HG03095 (cell line): ENCODE data around the gene CCND2.

Source experiments
- ATAC-seq: cut with Tn5 transposase; IDR thresholded peaks from one replicate; pipeline ENCODE4 v1.9.1; 2021; ENCODE audit warnings: moderate library complexity; ENCODE audit not compliant: unreplicated experiment

Gene CCND2

DNA sequence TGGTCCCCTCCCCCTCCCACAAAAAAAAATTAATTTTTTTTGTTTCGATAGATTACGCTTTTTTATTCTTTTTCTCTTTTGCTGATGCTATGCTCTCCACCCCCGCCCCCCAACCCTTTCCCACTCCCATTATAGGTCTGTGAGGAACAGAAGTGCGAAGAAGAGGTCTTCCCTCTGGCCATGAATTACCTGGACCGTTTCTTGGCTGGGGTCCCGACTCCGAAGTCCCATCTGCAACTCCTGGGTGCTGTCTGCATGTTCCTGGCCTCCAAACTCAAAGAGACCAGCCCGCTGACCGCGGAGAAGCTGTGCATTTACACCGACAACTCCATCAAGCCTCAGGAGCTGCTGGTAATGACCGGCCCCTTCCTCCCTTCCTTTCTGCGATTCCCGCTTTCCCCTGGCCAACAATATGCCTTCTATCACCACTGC lies 2.3 kb downstream of the CCND2 start:
- ATAC-seq: no peak

DNA sequence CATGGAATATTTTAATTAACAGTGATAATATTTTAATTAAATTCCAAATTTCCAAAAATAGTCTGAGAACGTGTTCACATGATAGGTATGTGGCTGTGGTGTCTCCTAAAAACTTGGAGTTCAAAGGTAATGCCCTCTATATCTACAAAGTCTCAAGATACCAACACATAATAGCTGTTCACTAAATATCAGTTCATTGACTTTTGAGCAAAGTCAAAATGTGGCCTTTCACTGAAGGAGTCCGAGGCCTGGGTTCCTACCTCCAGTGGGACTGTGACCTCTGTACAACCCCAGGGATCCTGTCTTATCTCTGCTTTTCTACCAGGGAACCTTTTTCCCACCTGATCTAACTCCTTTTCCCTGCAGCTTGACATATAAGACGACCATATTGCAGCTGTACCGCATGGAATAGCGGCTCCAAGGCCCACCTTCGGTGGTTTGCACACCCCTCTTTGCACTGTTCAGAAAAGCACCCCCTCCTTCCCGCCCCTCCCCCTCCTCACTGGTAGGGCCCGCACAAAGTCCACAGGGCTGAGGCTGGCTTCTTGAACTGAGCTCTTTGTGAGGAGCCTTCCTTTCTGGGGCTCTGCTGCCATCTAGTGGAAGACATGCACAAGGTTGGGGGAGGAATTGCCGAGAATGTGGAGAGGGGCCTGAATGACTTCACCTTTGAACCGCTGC lies 3.1 kb downstream of the CCND2 start:
- ATAC-seq: peak; percentile 42

GRCh38 chr12:4277205-4277543 lies 3.6 kb downstream of the CCND2 start:
- no peak for ATAC-seq

GRCh38 chr12:4277857-4278256 lies 4.3 kb downstream of the CCND2 start:
- ATAC-seq: no peak

DNA sequence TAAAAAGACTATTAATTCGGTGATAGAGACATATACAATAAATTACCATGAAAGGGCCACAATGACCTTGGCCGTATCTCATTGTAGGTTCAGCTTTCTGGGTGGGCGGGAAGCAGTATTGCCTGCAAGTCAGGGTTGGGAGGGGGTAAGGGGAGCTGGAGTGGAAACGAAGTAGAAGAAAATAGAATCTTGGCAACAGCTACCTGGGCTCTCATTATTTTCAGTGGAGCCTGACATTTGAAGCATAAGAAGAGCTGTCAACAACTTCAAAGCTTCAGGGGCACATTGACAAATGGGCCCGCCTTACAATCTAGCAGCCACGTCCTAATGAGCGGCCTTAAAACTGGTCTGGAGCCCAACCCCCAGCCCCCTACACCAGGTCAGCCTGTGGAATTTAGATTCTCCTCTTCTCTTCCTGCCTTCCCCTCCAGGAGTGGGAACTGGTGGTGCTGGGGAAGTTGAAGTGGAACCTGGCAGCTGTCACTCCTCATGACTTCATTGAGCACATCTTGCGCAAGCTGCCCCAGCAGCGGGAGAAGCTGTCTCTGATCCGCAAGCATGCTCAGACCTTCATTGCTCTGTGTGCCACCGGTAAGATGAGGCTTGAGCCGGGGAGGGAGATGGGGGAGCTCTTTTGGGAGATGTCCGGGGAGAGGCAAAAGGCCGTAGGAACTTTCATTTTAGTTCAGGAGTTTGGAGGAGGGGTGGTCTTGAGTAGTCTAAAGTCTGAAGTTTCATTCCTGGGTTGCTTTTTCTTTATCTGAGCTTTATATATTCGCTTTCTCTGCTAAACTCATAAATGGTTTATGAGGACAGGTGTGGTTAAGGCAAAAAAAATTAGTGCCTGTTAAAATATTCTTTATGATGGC lies 5.0 kb downstream of the CCND2 start:
- no peak for ATAC-seq

GRCh38 chr12:4279198-4279690 lies 5.7 kb downstream of the CCND2 start:
- ATAC-seq: no peak

DNA sequence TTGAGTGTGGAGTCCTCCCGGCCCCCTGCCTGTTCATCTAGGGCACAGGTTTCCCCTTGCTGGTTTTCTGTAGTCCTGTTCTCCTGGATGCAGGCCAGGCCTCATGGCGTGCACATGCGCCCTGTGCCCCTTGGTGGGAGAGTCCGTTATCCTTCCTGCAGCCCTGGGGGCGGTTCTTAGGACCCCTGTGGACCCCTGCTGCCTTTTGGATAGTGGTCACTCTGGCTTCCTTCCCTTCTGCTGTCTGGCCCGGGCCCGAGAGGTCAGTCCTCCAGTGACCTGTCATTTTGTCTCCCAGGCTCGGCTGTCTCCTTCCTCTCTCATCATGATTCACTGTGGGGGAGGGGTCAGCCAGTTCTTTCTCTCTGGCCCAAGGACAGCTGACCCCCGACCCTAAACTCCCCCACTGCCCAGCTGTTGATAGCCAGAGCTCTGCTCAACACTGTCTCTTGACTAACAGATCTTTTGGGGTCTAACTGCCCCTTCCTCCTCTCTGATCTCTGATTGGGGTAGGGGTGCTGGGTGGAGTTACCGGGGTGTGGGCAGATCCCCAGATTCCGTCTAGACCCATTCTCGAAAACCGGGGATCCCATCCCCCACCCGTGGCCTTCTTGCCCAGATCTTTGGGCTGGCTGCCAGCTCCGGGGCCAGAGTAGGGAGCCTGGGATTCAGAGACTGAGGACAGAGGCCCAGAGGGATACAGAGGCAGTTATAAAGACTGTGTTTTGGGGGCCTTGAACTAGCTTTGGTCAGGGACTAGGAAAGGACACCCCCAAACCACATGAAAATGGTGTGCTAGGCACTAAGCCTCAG lies 7.0 kb downstream of the CCND2 start:
- no peak for ATAC-seq

DNA sequence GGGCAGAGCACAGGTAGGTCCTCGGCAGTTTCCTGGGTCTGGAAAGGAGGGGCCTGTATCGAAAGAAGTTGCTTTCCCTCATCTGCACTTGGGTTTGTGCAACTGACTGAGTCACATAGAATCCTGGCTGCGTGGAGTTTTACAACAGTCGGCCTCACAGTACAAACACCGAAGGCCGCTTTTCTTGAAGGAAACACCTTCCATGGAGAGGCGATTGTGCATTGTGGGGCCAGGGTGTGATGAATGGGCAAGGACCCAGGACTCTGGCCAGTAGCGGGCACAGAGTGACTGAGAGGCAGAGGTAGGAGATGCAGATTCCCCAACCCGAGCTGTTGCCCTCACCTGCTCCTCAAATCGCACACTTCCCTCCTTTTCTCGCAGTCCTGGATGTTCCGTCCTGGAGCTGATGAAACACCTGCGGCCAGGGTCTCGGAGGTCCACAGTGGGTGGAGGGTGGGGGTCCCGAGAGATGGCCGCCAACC lies 7.7 kb downstream of the CCND2 start:
- no peak for ATAC-seq

DNA sequence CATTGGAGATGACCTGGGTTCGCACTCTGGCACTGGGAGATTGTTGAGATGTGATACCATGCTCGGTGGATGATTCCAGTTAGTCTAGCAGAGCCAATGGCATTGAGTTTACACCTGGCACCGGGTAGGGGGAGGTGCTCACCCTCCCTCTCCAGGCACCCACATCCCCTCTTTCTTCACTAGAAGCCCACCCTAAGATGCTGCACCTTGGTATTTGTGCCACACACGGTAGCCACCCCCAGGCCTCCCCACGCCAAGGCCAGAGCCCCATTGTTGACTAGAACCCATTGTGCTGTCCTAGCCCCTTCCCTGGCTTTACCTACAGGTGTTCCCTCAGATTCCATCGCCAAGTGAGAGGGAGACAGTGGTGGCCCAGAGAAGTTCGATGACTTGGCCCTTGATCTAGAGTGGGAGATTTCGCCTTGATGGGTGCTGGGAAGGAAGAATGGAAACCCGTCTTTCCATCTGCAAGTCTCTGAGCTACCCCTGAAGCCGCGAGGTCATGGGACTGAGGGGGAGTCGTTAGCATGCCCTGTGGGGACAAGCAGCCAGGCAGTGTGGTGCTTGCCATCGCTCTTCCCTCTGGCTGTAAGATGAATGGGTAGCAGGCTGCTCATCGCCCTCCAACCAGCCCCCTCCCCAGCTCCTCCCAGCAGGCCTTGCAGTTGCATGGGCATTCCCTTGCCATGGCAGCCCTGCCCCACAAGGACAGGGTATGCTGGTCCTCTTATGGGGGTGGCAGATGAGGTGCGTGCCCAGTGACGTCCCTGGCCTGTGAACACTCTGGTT lies 8.7 kb downstream of the CCND2 start:
- ATAC-seq: no peak

GRCh38 chr12:4282892-4283511 lies 9.4 kb downstream of the CCND2 start:
- no peak for ATAC-seq

- ATAC-seq: no peak
These were observed 10.1 kb downstream of the CCND2 start for GRCh38 chr12:4283512-4284255.

- ATAC-seq: no peak
These were observed 10.7 kb downstream of the CCND2 start for GRCh38 chr12:4284306-4284705.

- ATAC-seq: no peak
These were observed 11.5 kb downstream of the CCND2 start for GRCh38 chr12:4285070-4285469.

DNA sequence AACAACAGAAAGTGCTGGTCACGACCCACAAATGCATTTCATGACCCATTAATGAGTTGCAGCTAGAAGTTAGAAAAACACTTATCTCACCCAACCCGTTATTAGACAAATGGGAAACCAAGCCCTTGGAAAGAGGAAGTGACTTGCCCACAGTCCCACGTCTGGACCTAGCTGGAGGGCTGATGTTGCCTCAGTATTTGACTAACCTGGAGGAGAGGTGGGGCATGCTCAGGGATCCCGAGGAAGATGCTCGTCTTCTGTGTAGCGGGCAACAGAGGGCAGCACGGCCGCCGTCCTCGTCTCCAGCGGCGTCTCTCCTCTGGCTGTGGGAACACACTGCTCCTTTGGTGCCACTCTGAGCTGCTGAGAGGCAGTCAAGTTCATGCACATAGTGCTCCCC lies 12.7 kb downstream of the CCND2 start:
- no peak for ATAC-seq

DNA sequence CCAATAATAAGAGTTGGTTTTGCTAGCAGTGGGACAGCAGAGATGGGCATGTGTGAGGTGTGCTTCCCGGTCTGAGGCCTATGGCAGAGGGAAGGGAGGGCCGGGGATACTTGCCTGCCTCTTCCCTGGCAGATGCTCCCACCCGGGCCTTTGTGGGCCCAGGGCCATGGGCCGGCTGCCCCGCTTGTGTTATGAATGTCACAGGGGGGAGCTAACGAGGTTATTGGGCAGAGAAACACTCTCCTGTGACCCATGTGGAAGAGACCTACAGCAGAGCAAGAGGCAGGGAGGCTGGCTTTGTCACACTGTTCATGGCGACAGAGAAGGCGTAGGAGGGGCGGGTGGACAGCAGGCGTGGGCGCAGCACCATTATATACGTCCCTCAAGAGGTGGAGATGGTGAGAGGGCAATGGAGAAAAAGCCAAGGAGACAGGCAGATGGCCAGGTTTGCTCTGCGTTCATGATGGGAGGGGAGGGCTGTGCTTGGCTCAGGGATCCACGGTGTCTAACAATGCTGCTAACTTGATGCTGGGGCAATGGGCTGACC lies 13.3 kb downstream of the CCND2 start:
- ATAC-seq: no peak

- no peak for ATAC-seq
These were observed 14.0 kb downstream of the CCND2 start for GRCh38 chr12:4287325-4288211.

DNA sequence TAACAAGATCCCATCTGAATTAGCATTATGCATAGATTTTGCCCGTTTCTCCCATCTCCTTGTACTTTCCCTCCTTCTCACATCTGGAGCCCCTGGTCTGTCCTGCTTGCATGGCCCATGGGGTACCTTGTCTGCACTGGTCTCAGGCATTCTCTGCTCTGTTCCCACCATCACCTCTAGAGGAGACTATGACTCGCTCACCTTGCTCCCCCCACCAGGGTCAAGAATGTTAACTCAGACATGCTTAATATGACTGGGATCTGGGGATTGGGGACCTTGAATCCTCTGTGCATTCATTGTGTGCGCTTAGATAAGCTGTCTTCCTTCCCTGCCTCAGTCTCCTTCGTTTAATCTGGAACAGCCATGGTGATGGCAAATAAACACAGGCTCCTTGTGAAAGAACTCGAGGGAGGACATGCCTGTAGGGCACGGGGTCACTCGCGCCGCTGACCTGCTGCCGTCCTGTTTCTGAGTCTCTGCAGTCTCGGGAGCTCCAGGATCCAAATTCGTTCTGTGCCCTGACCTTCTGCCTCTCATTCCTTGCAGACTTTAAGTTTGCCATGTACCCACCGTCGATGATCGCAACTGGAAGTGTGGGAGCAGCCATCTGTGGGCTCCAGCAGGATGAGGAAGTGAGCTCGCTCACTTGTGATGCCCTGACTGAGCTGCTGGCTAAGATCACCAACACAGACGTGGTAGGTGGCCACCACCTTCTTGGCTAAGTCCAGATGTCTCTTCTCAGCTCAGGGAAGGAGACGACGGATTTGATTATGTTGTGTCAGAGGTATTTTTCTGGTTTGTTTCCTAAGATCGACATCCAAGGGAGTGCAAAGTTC lies 15.0 kb downstream of the CCND2 start:
- ATAC-seq: no peak
